HEK293 (cell line): Measurements from ENCODE around the gene DNAAF5.
"Not testable (repeated sequence)": the region's sequence is repeated elsewhere in the genome, so short reads cannot be mapped to it uniquely, and the experiment has no call there.

Experiments used
- CTCF ChIA-PET: fragments of 350-600 bp; formaldehyde crosslinking; extraction: SDS; loops from one replicate; lab custom pipeline; 2021; ENCODE audit warnings: antibody characterized with exemption; lab: Yijun Ruan, JAX
- POLR2A ChIA-PET: fragments of 300-600 bp; formaldehyde crosslinking; extraction: SDS; loops from one replicate; lab custom pipeline; 2020; ENCODE audit warnings: antibody characterized with exemption, inconsistent platforms; lab: Yijun Ruan, JAX
- H3K27ac ChIP-seq: fragments of 200-500 bp; sonication (Bioruptor generic); 2 replicates; pipeline ENCODE4 v1.5.1; 2014; ENCODE audit warnings: low read depth, low read length, control low read depth, inconsistent platforms; ENCODE audit errors: extremely low read depth
- H3K36me3 ChIP-seq, 2 experiments: fragments of 200-500 bp in 1 of 2; sonication (Bioruptor generic) in 1 of 2; 1 replicate in 1 of 2; 2 replicates in 1 of 2; pipeline ENCODE4 v1.5.1; 2014 to 2017; ENCODE audit warnings: inconsistent platforms in 2 of 2, low read length in 2 of 2; ENCODE audit not compliant: control insufficient read depth in 2 of 2, insufficient read depth in 1 of 2
- H3K4me1 ChIP-seq: fragments of 200-500 bp; sonication (Bioruptor generic); 2 replicates; pipeline ENCODE4 v1.5.1; 2014; ENCODE audit warnings: mild to moderate bottlenecking, low read length, inconsistent platforms; ENCODE audit not compliant: control insufficient read depth, insufficient read depth
- H3K4me3 ChIP-seq: 2 replicates; pipeline ENCODE4 v1.5.1; 2011; ENCODE audit warnings: low read depth, mild to moderate bottlenecking, control low read depth, low read length, moderate library complexity
- H3K9me3 ChIP-seq: fragments of 200-500 bp; sonication (Bioruptor generic); 2 replicates; pipeline ENCODE4 v1.5.1; 2014; ENCODE audit warnings: low read depth, low read length, inconsistent platforms; ENCODE audit not compliant: control insufficient read depth, insufficient read depth
- MZF1 ChIP-seq: fragments of 450-650 bp; formaldehyde crosslinking; IDR thresholded peaks from 2 replicates; pipeline ENCODE4 v1.5.1; 2017; ENCODE audit warnings: missing biosample characterization, missing genetic modification characterization, borderline replicate concordance
- ZFHX2 ChIP-seq: fragments of 450-650 bp; formaldehyde crosslinking; conservative IDR thresholded peaks from 2 replicates; pipeline ENCODE4 v1.5.1; 2016; ENCODE audit warnings: missing biosample characterization, missing genetic modification characterization
- ZIC2 ChIP-seq: fragments of 450-650 bp; formaldehyde crosslinking; IDR thresholded peaks from 2 replicates; pipeline ENCODE4 v1.5.1; 2016; ENCODE audit warnings: missing biosample characterization, missing genetic modification characterization
- ZNF133 ChIP-seq: fragments of 450-650 bp; formaldehyde crosslinking; IDR thresholded peaks from 2 replicates; pipeline ENCODE4 v1.5.1; 2016; ENCODE audit warnings: missing biosample characterization, missing genetic modification characterization
- ZNF140 ChIP-seq: fragments of 450-650 bp; formaldehyde crosslinking; IDR thresholded peaks from 2 replicates; pipeline ENCODE4 v1.5.1; 2016; ENCODE audit warnings: missing biosample characterization, missing genetic modification characterization
- ZNF202 ChIP-seq: fragments of 450-650 bp; formaldehyde crosslinking; IDR thresholded peaks from 2 replicates; pipeline ENCODE4 v1.5.1; 2016; ENCODE audit warnings: missing biosample characterization, missing genetic modification characterization, borderline replicate concordance
- ZNF221 ChIP-seq: fragments of 450-650 bp; formaldehyde crosslinking; IDR thresholded peaks from 2 replicates; pipeline ENCODE4 v1.5.1; 2017; ENCODE audit warnings: missing biosample characterization, missing genetic modification characterization, borderline replicate concordance
- ZNF223 ChIP-seq: fragments of 450-650 bp; formaldehyde crosslinking; IDR thresholded peaks from 2 replicates; pipeline ENCODE4 v1.5.1; 2016; ENCODE audit warnings: missing biosample characterization, missing genetic modification characterization
- ZNF37A ChIP-seq: fragments of 450-650 bp; IDR thresholded peaks from 2 replicates; pipeline ENCODE4 v1.5.1; 2018; ENCODE audit warnings: missing biosample characterization, missing genetic modification characterization
- ZNF394 ChIP-seq: fragments of 450-650 bp; formaldehyde crosslinking; IDR thresholded peaks from 2 replicates; pipeline ENCODE4 v1.5.1; 2016; ENCODE audit warnings: missing biosample characterization, missing genetic modification characterization, mild to moderate bottlenecking, moderate library complexity, borderline replicate concordance
- ZNF544 ChIP-seq: fragments of 450-650 bp; formaldehyde crosslinking; IDR thresholded peaks from 2 replicates; pipeline ENCODE4 v1.5.0; 2017; ENCODE audit warnings: missing biosample characterization, missing genetic modification characterization
- ZNF610 ChIP-seq: fragments of 450-650 bp; formaldehyde crosslinking; IDR thresholded peaks from 2 replicates; pipeline ENCODE4 v1.5.1; 2016; ENCODE audit warnings: missing biosample characterization, missing genetic modification characterization, borderline replicate concordance
- TF ChIP-seq, protein P1 (sequence below): fragments of 450-650 bp; formaldehyde crosslinking; IDR thresholded peaks from 2 replicates; pipeline ENCODE4 v1.5.1; 2016; ENCODE audit warnings: missing biosample characterization, missing genetic modification characterization
- TF ChIP-seq, protein P2 (sequence below): fragments of 450-650 bp; formaldehyde crosslinking; optimal IDR thresholded peaks from 2 replicates; pipeline ENCODE3; 2016; ENCODE audit warnings: missing biosample characterization, mild to moderate bottlenecking, missing genetic modification characterization
- TF ChIP-seq, protein P3 (sequence below): fragments of 450-650 bp; formaldehyde crosslinking; IDR thresholded peaks from 2 replicates; pipeline ENCODE4 v1.5.1; 2016; ENCODE audit warnings: missing biosample characterization, missing genetic modification characterization, borderline replicate concordance

The DNAAF5 gene

GRCh38 chr7:798921-799470 lies 72.5 kb downstream of the DNAAF5 start:
- POLR2A ChIA-PET, result no interaction called here

DNA sequence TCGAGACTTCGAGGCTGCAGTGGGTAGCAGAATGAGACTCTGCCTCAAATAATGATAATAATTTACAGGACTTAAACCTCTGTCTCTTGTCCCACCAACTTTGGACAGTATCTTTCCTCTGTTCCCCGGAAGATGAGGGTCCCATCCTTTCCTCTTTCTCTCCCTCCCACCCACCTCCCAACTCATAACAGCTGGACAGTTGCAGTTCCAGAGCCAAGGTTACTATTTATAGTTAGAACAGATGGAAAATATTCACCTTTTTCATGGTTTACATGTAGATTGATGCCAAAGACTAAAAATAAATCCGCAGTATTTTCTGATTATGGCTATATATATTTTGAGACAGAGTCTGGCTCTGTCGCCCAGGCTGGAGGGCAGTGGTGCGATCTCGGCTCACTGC lies 74.2 kb downstream of the DNAAF5 start:
- CTCF ChIA-PET, result interaction anchor here (0.7 kb wide), 1 partner anchor 73 kb away, joined by 4 read pairs; no protein-coding TSS in a partner anchor
- H3K9me3 ChIP-seq, result no peaks in the 10 kb centered on the region
- H3K36me3 ChIP-seq, result no peaks in the 10 kb centered on the region; a peak in 1 of 3 replicates
- POLR2A ChIA-PET, result no interaction called here
- H3K4me3 ChIP-seq, result no peak overlapping the region
- TF ChIP-seq ZNF37A (no peak), ZNF221 (no peak), ZNF394 (no peak)
- TF ChIP-seq, all 188 proteins: peak for 0
- Histone ChIP-seq H3K27ac (no peak overlapping the region), H3K4me1 (no peaks in the 10 kb centered on the region)

More at GRCh38 chr7:798921-799470, 72.5 kb downstream of the DNAAF5 start:
- no peak overlapping the region for H3K27ac ChIP-seq
- CTCF ChIA-PET, result interaction anchor here (0.7 to 1.5 kb wide), 3 partner anchors 13 to 630 kb away, joined by 3 to 9 read pairs (median 3); no protein-coding TSS in a partner anchor
- H3K9me3 ChIP-seq, result no peaks in the 10 kb centered on the region
- H3K4me1 ChIP-seq, result no peaks in the 10 kb centered on the region
- no peaks in the 10 kb centered on the region; a peak in 1 of 3 replicates for H3K36me3 ChIP-seq
- no peak overlapping the region for H3K4me3 ChIP-seq
- TF ChIP-seq ZNF544 (no peak), ZNF610 (tag by site-specific recombination) (peak; percentile 91), ZNF223 (tag by site-specific recombination) (no peak)

GRCh38 chr7:801351-801750 lies 74.9 kb downstream of the DNAAF5 start:
- POLR2A ChIA-PET, CTCF ChIA-PET, H3K9me3 ChIP-seq, H3K36me3 ChIP-seq, H3K4me3 ChIP-seq, H3K27ac ChIP-seq, H3K4me1 ChIP-seq: not testable (repeated sequence)

- no peaks in the 10 kb centered on the region; a peak in 1 of 3 replicates for H3K36me3 ChIP-seq
- no peaks in the 10 kb centered on the region for H3K4me1 ChIP-seq
- no peak overlapping the region for H3K4me3 ChIP-seq
- ChIA-PET CTCF (no interaction called here), POLR2A (no interaction called here)
- no peaks in the 10 kb centered on the region for H3K9me3 ChIP-seq
- H3K27ac ChIP-seq, result no peak overlapping the region
- TF ChIP-seq ZFHX2 (tag by site-specific recombination), result 0 out of 2 replicates have a peak, but pooled peaks have one; percentile 11
- TF ChIP-seq ZNF140 (tag by site-specific recombination), result no peak
- TF ChIP-seq, protein P1, sequence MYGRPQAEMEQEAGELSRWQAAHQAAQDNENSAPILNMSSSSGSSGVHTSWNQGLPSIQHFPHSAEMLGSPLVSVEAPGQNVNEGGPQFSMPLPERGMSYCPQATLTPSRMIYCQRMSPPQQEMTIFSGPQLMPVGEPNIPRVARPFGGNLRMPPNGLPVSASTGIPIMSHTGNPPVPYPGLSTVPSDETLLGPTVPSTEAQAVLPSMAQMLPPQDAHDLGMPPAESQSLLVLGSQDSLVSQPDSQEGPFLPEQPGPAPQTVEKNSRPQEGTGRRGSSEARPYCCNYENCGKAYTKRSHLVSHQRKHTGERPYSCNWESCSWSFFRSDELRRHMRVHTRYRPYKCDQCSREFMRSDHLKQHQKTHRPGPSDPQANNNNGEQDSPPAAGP, result no peak
- TF ChIP-seq MZF1 (tag by site-specific recombination), result no peak
- no peak for TF ChIP-seq ZNF223 (tag by site-specific recombination)
- TF ChIP-seq, protein P2, sequence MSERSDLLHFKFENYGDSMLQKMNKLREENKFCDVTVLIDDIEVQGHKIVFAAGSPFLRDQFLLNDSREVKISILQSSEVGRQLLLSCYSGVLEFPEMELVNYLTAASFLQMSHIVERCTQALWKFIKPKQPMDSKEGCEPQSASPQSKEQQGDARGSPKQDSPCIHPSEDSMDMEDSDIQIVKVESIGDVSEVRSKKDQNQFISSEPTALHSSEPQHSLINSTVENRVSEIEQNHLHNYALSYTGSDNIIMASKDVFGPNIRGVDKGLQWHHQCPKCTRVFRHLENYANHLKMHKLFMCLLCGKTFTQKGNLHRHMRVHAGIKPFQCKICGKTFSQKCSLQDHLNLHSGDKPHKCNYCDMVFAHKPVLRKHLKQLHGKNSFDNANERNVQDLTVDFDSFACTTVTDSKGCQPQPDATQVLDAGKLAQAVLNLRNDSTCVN, result no peak
- TF ChIP-seq ZNF133 (tag by site-specific recombination), result no peak
- TF ChIP-seq ZIC2 (tag by site-specific recombination), result peak; percentile 35
- TF ChIP-seq ZNF202, result no peak
- TF ChIP-seq, protein P3, sequence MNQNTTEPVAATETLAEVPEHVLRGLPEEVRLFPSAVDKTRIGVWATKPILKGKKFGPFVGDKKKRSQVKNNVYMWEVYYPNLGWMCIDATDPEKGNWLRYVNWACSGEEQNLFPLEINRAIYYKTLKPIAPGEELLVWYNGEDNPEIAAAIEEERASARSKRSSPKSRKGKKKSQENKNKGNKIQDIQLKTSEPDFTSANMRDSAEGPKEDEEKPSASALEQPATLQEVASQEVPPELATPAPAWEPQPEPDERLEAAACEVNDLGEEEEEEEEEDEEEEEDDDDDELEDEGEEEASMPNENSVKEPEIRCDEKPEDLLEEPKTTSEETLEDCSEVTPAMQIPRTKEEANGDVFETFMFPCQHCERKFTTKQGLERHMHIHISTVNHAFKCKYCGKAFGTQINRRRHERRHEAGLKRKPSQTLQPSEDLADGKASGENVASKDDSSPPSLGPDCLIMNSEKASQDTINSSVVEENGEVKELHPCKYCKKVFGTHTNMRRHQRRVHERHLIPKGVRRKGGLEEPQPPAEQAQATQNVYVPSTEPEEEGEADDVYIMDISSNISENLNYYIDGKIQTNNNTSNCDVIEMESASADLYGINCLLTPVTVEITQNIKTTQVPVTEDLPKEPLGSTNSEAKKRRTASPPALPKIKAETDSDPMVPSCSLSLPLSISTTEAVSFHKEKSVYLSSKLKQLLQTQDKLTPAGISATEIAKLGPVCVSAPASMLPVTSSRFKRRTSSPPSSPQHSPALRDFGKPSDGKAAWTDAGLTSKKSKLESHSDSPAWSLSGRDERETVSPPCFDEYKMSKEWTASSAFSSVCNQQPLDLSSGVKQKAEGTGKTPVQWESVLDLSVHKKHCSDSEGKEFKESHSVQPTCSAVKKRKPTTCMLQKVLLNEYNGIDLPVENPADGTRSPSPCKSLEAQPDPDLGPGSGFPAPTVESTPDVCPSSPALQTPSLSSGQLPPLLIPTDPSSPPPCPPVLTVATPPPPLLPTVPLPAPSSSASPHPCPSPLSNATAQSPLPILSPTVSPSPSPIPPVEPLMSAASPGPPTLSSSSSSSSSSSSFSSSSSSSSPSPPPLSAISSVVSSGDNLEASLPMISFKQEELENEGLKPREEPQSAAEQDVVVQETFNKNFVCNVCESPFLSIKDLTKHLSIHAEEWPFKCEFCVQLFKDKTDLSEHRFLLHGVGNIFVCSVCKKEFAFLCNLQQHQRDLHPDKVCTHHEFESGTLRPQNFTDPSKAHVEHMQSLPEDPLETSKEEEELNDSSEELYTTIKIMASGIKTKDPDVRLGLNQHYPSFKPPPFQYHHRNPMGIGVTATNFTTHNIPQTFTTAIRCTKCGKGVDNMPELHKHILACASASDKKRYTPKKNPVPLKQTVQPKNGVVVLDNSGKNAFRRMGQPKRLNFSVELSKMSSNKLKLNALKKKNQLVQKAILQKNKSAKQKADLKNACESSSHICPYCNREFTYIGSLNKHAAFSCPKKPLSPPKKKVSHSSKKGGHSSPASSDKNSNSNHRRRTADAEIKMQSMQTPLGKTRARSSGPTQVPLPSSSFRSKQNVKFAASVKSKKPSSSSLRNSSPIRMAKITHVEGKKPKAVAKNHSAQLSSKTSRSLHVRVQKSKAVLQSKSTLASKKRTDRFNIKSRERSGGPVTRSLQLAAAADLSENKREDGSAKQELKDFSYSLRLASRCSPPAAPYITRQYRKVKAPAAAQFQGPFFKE (tag by site-specific recombination), result no peak
Observed at GRCh38 chr7:801940-802381, 75.5 kb downstream of the DNAAF5 start.
